Measurements from ENCODE around the gene TP53TG5. TPM values are rescaled to one million over a fixed set of nuclear protein-coding genes. Genes with fewer than 3 reads are reported as not detected.

The TP53TG5 gene
- total RNA-seq, 1 donor from 2014 or later, result 0.80 TPM

DNA sequence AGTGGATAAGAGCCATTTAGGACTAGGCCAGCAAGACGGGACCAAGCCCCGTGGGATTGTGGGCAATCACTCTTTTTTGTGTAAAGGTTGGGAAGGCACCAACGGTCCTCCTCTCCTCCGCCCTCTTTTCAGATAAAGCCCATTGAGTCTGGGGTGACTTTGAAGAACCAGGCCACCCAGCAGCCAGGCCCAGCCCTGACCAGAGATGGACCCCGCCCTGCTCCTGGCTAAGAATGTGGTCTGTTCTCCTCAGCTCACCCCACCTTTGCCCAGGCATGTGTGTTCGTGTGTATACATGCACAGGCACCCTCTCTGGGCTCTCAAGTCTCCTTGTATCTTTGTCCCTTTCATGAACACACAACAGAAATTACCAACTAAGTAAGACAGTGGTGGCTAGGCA lies 39.0 kb downstream of the TP53TG5 start:
- H3K9me3 ChIP-seq (replicated peaks), result no peaks in the 10 kb centered on the region
- H3K27me3 ChIP-seq (ENCODE audit: low read depth), result no peaks in the 10 kb centered on the region
- H3K27ac ChIP-seq (replicated peaks), result peak overlapping the region; percentile 94
- DNase-seq, result no peak
- peaks cover 86% of the 10 kb centered on the region for H3K4me1 ChIP-seq
- peaks cover 26% of the 10 kb centered on the region for H3K36me3 ChIP-seq
- TF ChIP-seq, protein P1, sequence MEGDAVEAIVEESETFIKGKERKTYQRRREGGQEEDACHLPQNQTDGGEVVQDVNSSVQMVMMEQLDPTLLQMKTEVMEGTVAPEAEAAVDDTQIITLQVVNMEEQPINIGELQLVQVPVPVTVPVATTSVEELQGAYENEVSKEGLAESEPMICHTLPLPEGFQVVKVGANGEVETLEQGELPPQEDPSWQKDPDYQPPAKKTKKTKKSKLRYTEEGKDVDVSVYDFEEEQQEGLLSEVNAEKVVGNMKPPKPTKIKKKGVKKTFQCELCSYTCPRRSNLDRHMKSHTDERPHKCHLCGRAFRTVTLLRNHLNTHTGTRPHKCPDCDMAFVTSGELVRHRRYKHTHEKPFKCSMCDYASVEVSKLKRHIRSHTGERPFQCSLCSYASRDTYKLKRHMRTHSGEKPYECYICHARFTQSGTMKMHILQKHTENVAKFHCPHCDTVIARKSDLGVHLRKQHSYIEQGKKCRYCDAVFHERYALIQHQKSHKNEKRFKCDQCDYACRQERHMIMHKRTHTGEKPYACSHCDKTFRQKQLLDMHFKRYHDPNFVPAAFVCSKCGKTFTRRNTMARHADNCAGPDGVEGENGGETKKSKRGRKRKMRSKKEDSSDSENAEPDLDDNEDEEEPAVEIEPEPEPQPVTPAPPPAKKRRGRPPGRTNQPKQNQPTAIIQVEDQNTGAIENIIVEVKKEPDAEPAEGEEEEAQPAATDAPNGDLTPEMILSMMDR (IDR thresholded peaks at IDR 0.05; ENCODE audit: borderline replicate concordance), result no peak
- intact Hi-C loops (cut with micrococcal nuclease), result no loop called here
- H3K4me3 ChIP-seq, result peak overlapping the region; percentile 38

DNA sequence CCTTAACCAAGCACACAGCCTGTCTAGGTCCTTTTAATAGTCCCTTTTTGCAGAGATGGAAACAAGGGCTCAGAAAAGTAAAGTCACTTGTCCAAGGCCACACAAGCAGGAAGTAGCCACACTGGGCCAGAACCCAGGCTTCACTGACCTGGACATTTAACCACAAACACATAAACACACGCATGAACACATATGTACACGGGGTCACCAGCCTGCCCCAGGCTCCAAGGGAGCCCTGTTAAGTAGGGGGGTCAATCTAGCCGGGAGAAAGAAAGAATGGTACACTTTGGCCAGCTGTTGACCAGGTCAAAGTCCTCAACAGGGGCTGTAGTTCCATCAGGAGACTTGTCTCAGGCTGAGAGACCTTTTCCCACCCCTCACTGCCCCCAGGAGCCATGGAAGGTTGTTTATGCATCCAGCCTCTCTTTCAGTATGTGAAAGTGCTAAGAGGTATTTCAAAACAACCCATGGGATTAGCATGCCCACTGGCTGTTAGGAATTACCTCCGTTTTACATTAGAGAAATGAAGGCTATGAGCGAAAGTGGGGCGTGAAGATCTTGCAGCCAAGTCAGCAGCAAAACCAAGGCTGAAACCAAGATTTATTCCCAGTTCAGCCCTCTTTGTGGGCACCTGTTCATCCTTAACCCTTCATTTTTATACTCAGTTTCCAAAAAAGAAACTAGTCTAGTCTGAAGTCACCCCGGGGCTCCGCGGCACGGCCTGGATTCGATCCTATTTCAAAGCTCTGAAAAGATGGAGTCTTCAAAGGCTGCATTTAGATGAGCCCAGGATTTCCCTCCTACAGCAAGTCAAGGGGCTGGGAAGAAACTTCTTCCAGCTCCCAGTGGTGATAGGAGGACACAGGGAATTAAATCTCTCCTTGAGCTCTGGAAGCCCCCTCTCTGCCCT lies 39.7 kb downstream of the TP53TG5 start:
- Histone ChIP-seq H3K36me3 (peaks cover 32% of the 10 kb centered on the region), H3K4me3 (peak overlapping the region; percentile 38), H3K4me1 (peaks cover 80% of the 10 kb centered on the region), H3K27ac (replicated peaks) (peak overlapping the region; percentile 94), H3K27me3 (ENCODE audit: low read depth) (no peaks in the 10 kb centered on the region), H3K9me3 (replicated peaks) (no peaks in the 10 kb centered on the region)
- no peak for DNase-seq
- TF ChIP-seq, protein P1 (IDR thresholded peaks at IDR 0.05; ENCODE audit: borderline replicate concordance), result no peak
- intact Hi-C loops (cut with micrococcal nuclease), result no loop called here

DNA sequence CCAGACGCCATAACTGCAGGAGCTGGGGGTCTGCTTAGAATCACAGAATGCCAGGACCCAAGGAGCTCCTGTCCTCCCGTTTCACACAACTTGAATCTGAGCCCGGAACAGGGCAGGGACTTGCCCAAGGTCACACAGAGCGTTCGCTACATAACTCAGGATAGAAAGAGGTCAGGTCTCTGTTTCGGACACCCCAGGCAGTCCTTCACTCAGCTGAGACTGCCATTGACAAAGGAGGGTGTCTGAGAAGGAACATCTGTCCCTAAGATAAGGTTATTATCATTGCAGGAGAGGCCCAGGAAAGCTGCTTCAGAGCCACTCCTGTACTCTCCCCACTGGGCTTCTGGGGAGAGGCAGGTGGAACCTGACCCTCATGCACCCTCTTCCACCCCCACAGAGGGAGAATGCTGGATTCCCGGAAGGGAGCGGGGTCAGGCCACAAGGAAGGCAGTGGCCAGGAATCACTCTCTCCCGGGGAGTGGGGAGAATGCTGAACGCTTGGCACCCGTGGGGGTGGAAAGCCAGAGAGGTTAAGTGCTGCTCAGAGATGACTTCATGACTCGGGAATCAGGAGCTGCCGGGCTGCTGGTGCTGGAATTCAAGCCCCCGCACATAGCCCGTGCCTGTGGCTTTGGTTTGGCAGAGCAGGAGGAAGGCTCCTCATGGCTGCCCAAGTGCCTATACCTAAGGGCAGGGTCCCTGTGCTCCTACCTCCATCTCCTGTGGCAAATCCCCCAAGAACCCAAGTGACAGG lies 40.6 kb downstream of the TP53TG5 start:
- DNase-seq, result peak; percentile 46
- Histone ChIP-seq H3K36me3 (peaks cover 40% of the 10 kb centered on the region), H3K4me3 (peak overlapping the region; percentile 38), H3K9me3 (replicated peaks) (no peaks in the 10 kb centered on the region), H3K27ac (replicated peaks) (peak overlapping the region; percentile 94), H3K27me3 (ENCODE audit: low read depth) (no peaks in the 10 kb centered on the region), H3K4me1 (peaks cover 80% of the 10 kb centered on the region)
- intact Hi-C loops (cut with micrococcal nuclease), result no loop called here
- TF ChIP-seq, protein P1 (IDR thresholded peaks at IDR 0.05; ENCODE audit: borderline replicate concordance), result no peak

DNA sequence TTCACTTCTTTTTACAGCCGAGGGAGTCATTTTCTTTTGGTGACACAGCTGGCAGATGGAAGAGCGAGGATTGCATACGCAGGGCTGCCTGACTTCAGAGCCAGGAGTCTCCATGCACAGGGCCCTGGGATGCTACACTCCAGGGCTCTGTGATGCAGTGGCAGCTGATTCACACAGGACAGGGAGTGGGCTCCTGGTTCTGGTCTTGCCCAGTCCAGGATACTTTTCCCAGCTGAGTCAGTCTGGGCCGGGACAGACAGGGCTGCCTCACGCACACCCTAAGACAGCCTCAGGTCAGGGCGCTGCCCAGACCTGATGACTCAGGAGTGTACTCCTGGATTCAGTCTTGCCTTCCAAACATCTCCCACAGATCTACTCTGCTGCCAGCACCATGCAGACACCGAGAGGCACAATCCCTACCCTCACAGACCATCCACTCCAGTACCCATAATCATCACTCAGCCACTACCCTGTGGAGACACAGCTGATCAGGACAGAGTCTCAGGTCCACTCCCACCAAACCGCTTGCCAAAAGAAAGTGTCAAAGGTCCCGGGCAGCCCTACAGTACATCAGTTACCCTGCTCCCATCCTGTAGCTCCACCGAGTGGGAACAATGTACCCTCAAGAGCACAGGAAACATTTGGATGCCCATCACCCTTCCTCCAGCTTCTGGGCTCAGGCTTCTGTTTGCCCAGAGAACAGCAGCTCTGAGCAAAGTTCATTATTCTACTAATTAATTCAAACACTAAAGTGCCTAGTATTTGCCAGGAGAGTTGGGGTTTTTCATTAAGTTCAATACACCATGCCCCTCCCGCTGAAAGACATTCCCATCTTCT lies 41.4 kb downstream of the TP53TG5 start:
- Histone ChIP-seq H3K4me3 (peak overlapping the region; percentile 38), H3K36me3 (peaks cover 48% of the 10 kb centered on the region), H3K4me1 (peaks cover 80% of the 10 kb centered on the region), H3K27me3 (ENCODE audit: low read depth) (no peaks in the 10 kb centered on the region), H3K9me3 (replicated peaks) (no peaks in the 10 kb centered on the region), H3K27ac (replicated peaks) (peak overlapping the region; percentile 94)
- TF ChIP-seq, protein P1 (IDR thresholded peaks at IDR 0.05; ENCODE audit: borderline replicate concordance), result no peak
- intact Hi-C loops (cut with micrococcal nuclease), result no loop called here
- DNase-seq, result no peak

DNA sequence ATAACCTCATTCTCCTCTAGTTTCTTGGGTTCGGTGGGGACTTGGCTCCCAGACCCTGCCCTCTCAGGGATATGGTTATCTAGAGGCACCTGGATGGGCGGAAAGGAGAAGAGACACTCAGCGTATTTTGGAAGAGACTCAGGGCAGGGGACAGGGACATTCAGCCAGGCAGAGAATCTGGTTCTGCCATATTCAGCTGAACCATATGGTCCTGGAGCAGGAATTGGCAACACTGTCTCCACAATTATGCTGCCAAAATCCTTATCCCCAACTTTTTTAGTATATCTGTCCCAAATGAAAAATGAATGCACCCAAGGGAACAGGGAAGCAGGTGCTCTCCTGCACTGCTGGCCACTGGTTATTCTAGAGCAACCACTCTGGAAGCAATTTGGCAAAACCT lies 47.6 kb downstream of the TP53TG5 start:
- Histone ChIP-seq H3K27me3 (ENCODE audit: low read depth) (no peaks in the 10 kb centered on the region), H3K4me3 (no peak overlapping the region), H3K9me3 (replicated peaks) (no peaks in the 10 kb centered on the region), H3K36me3 (peaks cover 93% of the 10 kb centered on the region), H3K4me1 (peaks cover 23% of the 10 kb centered on the region), H3K27ac (replicated peaks) (no peak overlapping the region)
- no peak for DNase-seq
- TF ChIP-seq, protein P1 (IDR thresholded peaks at IDR 0.05; ENCODE audit: borderline replicate concordance), result no peak
- intact Hi-C loops (cut with micrococcal nuclease), result no loop called here

Data from left ventricle myocardium inferior (tissue), 1 donor.